ENCODE data around the gene CRHBP.
A peak's percentile ranks its signal among the peaks of the same experiment; 100 is the strongest.
"Not testable (repeated sequence)": the region's sequence is repeated elsewhere in the genome, so short reads cannot be mapped to it uniquely, and the experiment has no call there.

The CRHBP gene

GRCh38 chr5:76952795-76953536, at the start of gene CRHBP:
TSS of gene CRHBP (plus strand) at chr5:76953045. CDS start at chr5:76953135, 90 bp downstream.
- DNase-seq (ENCODE audit: low spot score) = no peak

- no peak for DNase-seq (ENCODE audit: low spot score)
Observed at GRCh38 chr5:76908166-76908565, 44.7 kb upstream of the CRHBP start.

- DNase-seq (ENCODE audit: low spot score) = not testable (repeated sequence)
Observed at GRCh38 chr5:76910344-76910933, 42.4 kb upstream of the CRHBP start.

GRCh38 chr5:76914671-76915070, 38.2 kb upstream of the CRHBP start:
- not testable (repeated sequence) for DNase-seq (ENCODE audit: low spot score)

GRCh38 chr5:76918539-76918938, 34.3 kb upstream of the CRHBP start:
- DNase-seq (ENCODE audit: low spot score) = no peak

GRCh38 chr5:76920491-76920890, 32.4 kb upstream of the CRHBP start:
- DNase-seq (ENCODE audit: low spot score) = no peak

- DNase-seq (ENCODE audit: low spot score) = no peak
Observed at GRCh38 chr5:76926329-76927105, 26.3 kb upstream of the CRHBP start.

GRCh38 chr5:76927961-76928360, 24.9 kb upstream of the CRHBP start:
- DNase-seq (ENCODE audit: low spot score) = peak; percentile 47

- no peak for DNase-seq (ENCODE audit: low spot score)
Observed at GRCh38 chr5:76930083-76930482, 22.8 kb upstream of the CRHBP start.

GRCh38 chr5:76938177-76938576, 14.7 kb upstream of the CRHBP start:
- DNase-seq (ENCODE audit: low spot score) = no peak

GRCh38 chr5:76941000-76941399, 11.8 kb upstream of the CRHBP start:
- DNase-seq (ENCODE audit: low spot score) = no peak

- DNase-seq (ENCODE audit: low spot score) = no peak
Observed at GRCh38 chr5:76941442-76941841, 11.4 kb upstream of the CRHBP start.

- no peak for DNase-seq (ENCODE audit: low spot score)
Observed at GRCh38 chr5:76942581-76942980, 10.3 kb upstream of the CRHBP start.

- DNase-seq (ENCODE audit: low spot score) = no peak
Observed at GRCh38 chr5:76943006-76943405, 9.8 kb upstream of the CRHBP start.

GRCh38 chr5:76944638-76945037, 8.2 kb upstream of the CRHBP start:
- DNase-seq (ENCODE audit: low spot score) = no peak

- not testable (repeated sequence) for DNase-seq (ENCODE audit: low spot score)
Observed at GRCh38 chr5:76945238-76945637, 7.6 kb upstream of the CRHBP start.

GRCh38 chr5:76946090-76946489, 6.8 kb upstream of the CRHBP start:
- DNase-seq (ENCODE audit: low spot score) = no peak

- DNase-seq (ENCODE audit: low spot score) = no peak
Observed at GRCh38 chr5:76947082-76947503, 5.8 kb upstream of the CRHBP start.

- DNase-seq (ENCODE audit: low spot score) = no peak
Observed at GRCh38 chr5:76953551-76954382, 922 bp downstream of the CRHBP start.

- no peak for DNase-seq (ENCODE audit: low spot score)
Observed at GRCh38 chr5:76954383-76954763, 1.5 kb downstream of the CRHBP start.

- DNase-seq (ENCODE audit: low spot score) = no peak
Observed at GRCh38 chr5:76956033-76956432, 3.2 kb downstream of the CRHBP start.
